GM18868 (cell line): Measurements from ENCODE around the gene CNTNAP2.

Experiments
- ATAC-seq: cut with Tn5 transposase; IDR thresholded peaks from one replicate; pipeline ENCODE4 v1.9.1; 2021; ENCODE audit warnings: mild to moderate bottlenecking, moderate library complexity; ENCODE audit not compliant: unreplicated experiment

Gene CNTNAP2

DNA sequence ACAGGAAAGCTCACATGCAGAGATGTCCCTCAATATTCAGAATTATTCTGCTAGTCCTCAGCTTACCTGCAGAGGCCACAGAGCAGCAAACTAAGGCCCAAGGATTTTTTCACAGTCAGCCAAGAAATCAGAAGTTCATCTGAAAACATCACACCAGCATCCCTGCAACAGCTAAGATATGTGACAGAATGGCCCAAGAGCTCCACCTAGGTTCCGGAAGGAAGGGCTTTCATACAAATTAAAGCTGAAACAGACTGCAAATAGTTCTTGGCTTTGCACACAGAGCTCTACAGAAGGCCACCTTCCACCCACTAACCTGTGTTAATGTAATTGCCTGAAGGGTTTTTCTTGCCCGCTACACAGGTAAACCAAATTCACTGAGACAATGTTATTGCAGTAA lies 2035.2 kb downstream of the CNTNAP2 start:
- no peak for ATAC-seq

DNA sequence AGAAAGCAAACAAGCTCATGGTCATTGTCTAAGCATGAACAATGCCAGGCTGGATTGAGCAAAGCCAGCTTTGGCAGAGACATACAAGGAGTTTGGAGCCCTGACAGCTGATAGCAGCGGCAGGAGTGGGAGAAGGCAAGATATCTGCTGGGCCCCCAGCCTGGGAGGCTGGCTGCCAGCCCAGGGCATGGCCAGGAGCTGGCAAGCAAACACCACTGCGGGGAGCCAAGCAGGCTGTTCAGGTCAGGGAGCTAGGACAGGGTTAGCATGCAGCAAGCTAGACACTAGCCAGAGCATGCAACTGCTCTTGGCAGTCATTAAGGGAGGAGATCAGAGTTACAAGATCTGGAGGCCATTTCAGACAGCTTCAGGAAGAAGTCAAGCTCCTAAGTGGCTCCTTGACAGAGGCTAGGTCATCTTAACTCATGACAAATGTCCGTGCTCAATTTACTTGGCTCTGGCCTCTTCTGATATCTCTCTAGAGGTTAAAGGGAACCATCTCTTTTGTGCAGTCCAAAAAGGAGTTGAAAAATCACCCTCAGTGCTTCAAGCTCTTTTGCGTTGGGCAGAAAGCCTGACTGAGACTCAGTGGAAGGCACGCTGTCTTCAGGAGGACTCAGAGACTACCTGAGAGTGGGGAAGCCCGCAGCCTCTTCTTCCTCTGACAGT lies 2037.1 kb downstream of the CNTNAP2 start:
- ATAC-seq = no peak

DNA sequence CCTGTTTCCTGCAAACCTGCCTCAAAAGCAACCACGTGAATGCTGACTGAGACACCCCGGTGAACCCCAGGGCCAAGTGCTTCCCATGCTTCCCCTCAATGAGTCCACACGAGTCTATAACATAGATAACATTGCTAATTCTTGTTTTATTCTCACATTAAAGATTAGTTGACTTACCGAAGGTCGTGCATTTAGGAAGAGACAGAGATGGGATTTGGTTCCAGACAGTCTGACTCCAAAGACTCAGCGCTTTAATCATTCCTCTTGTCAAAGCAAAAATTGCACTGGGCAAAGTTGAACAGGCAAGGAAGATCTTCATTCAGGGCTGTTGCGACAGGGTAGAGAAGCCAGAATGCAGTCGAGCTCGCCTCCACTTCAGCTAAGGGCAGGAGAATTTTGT lies 2038.4 kb downstream of the CNTNAP2 start:
- no peak for ATAC-seq

DNA sequence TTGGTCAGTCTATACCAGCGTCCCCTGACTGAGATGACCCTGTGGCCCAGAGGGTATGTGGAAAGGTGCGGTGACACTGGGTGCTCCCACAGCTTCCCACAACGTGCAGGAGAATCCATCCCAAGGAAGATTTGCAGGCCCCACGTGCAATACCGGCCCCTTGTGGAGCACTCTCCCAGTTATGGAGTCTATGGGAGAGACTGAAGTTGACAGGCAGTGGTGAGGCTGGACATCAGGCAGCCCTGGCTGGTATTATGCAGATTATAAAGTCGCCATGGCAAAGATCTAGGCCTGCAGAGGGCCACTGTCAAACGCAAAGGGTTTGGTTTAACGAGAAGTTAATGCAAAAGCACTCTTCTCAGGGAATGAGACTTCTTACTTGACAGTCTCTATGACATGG lies 2039.2 kb downstream of the CNTNAP2 start:
- no peak for ATAC-seq

DNA sequence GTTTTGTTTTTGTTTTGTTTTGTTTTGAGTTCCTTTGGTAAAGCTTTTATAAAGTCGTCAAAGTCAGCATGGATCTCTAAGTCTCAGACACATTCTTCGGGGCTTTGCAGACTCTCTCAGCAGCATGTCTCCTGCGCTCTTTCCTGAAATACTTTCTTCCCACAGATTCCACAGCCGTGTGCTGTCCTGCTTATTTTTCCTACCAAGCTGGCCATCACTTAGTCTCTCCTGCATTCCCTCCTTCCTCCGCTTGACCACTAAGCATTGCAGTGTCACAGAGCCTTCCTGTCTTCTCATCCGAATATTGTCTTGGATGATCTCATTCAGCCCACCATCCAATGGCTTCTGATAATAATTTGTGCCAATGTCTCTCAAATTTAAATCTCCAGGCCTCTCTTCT lies 2039.6 kb downstream of the CNTNAP2 start:
- ATAC-seq = no peak

- no peak for ATAC-seq
Observed at GRCh38 chr7:148159331-148159730, 2042.7 kb downstream of the CNTNAP2 start.

- ATAC-seq = no peak
Observed at GRCh38 chr7:148161776-148162175, 2045.2 kb downstream of the CNTNAP2 start.

GRCh38 chr7:148162808-148163207 lies 2046.2 kb downstream of the CNTNAP2 start:
- no peak for ATAC-seq

DNA sequence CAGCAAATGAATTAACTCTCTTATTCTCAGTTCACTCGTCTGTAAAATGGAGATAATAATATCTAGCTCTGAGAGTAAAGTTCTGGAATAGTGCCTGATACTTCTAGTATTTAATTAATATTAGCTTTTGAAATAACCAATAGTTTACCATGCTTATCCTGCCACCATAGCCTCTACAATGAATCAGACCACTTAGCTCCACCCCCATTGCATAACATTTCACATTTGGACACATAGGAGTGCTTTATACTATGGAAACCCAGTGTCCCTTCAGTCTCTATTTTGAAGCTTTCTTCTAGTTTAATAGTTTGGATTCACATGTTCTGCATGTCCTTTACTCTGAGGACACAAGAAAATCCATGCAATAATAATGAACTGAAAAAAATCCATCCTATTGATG lies 2046.6 kb downstream of the CNTNAP2 start:
- ATAC-seq = no peak

GRCh38 chr7:148172920-148173319 lies 2056.3 kb downstream of the CNTNAP2 start:
- no peak for ATAC-seq

DNA sequence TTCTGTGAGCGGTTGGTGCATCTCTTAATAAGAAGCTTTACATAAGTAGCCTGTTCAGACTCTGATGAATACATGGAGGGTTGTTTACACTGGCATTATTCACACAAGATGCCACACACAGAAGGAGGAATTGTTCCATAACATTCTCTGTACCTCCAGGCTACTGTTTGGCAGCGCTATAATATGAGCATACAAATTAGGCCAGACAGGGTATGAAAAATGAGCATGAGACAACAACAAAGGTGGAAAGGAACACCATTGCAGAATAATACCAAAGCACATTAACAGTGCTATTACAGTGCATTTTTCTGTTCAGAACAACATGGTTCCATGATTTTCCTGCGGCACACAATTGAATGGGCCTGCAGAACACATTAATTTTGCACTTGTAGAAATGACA lies 2056.8 kb downstream of the CNTNAP2 start:
- no peak for ATAC-seq

DNA sequence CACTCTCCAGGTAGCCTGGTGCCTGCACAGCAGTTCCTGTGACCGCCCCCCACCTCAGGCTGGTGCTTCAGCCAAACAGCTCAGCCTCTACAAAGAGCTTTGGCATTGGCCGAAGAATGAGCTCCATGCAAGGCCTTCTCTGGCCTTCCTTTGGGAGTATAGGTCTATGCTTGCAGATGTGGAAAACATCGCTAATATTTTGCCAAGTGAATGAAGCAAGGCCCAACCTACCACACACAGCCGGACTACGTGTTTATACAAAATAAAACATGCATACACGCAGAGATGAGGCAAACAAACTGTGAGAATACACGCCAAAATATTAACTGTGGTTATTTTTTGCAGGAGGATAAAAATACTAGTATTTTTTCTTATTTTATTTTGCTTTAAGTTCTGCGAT lies 2057.8 kb downstream of the CNTNAP2 start:
- ATAC-seq = no peak

DNA sequence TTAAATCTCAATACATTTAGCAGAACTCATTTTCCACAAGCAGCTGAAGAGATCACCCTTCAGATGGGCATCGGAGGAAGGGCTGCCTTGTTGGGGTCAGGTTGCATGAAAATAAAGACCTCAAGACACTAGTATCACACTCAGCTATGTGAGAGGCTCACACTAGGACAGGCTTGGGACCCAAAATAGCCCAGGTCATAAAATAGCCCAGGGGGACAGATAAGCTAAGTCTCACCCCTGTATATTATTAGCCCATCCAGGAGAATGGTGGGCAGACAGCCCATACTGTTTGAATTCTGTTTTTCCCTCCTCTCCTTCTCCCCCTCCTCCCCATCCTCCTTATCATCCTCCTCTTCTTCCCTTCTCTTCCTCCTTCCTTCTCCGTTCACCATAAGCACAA lies 2058.9 kb downstream of the CNTNAP2 start:
- ATAC-seq = no peak

DNA sequence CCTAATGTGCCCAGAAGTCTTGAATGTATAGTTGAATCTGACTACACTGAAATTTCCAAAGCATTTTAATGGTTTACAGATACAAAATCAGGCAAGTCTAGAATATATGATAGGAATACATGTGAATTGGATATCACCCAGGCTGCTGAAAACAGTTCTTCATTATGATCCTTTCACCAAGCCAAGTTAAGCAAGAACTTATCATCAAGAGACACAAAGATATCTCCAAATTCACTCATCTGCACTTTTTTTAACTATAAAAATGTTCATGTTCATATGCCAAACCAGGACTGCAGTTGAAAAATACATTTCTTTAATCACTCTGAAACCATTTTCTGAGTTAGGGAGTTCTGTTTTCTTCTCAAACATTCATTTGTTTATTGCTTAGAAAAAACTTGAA lies 2061.4 kb downstream of the CNTNAP2 start:
- ATAC-seq = no peak

DNA sequence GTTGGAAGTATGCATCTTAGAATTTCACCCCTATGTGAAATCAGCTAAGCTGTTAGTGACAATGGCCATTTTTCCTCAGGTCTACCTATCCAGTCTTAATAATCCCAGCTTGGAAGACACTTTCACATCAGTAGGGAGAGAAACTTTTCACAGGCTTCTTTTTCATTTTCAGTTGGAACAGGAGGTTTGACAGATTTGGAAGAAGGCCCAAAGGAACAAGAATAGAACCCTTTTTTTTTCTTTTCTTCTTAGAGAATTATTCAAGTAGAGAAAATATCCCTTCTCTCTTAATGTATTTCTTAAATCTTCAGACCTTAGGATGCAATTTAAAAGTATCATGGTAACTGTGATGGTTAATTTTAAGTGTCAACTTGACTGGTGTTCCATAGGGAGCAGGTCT lies 2063.5 kb downstream of the CNTNAP2 start:
- no peak for ATAC-seq

- no peak for ATAC-seq
Observed at GRCh38 chr7:148182264-148182663, 2065.7 kb downstream of the CNTNAP2 start.

- no peak for ATAC-seq
Observed at GRCh38 chr7:148185041-148185440, 2068.4 kb downstream of the CNTNAP2 start.

- ATAC-seq = no peak
Observed at GRCh38 chr7:148187471-148187870, 2070.9 kb downstream of the CNTNAP2 start.

DNA sequence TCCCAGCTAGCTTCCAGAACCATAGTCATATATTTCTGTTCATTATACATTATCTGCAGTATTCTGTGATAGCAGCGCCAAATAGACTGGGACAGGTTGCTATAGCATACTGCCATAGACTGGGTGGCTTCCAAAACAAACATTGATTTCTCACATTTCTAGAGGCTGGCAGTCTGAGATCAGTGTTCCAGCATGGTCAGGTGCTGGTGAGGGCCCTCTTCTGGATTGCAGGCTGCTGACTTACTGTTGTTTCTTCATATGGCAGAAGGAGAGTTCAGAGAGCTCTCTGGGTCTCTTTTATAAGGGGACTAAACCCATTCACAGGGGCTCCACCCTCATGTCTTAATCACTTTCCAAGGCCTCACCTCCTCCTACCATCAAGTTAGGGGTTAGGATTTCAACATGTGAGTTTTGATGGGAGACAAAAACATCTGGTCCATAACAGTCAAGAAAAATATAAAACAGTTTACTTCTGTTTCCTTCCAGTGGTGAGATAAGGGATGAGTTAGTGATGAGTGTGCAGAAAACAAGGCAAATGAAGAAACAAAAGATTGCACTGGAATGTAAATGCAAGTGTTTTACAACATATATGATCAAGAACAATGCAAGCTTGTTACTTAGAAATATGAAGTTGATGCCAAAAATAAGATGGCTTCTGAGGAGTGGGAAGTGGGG lies 2074.9 kb downstream of the CNTNAP2 start:
- ATAC-seq = no peak

GRCh38 chr7:148192491-148192890 lies 2075.9 kb downstream of the CNTNAP2 start:
- ATAC-seq = no peak

GRCh38 chr7:148201992-148202391 lies 2085.4 kb downstream of the CNTNAP2 start:
- no peak for ATAC-seq

GRCh38 chr7:148204639-148205304 lies 2088.2 kb downstream of the CNTNAP2 start:
- ATAC-seq = no peak
